Tibial nerve (tissue), 3 donors: Measurements from ENCODE around the gene RAB11FIP4.

ENCODE experiments used
- CTCF ChIP-seq, 5 experiments: fragments of 200-600 bp in 3 of 5; fragments of 450-650 bp in 2 of 5; sonication (generic) in 3 of 5; IDR thresholded peaks; one replicate each; pipeline ENCODE4 v1.5.1; 2016 to 2019; ENCODE audit warnings: antibody characterized with exemption in 5 of 5, mild to moderate bottlenecking in 3 of 5, moderate library complexity in 2 of 5
- POLR2A ChIP-seq, 2 donors: fragments of 450-650 bp; IDR thresholded peaks; one replicate each; pipeline ENCODE4 v1.6.1; 2017; ENCODE audit warnings: antibody characterized with exemption in 2 of 2, mild to moderate bottlenecking in 2 of 2, moderate library complexity in 2 of 2

GRCh38 chr17:31572341-31572740, 180.9 kb downstream of the RAB11FIP4 start:
- TF ChIP-seq CTCF (IDR thresholded peaks at IDR 0.05): no peak
- TF ChIP-seq POLR2A (IDR thresholded peaks at IDR 0.05): no peak
